MM.1S (cell line): ENCODE measurements around the gene NRP2.

Source experiments
- DNase-seq: peaks from one replicate; pipeline ENCODE4 v3.0.0-alpha.2; 2015
- H2AFZ ChIP-seq: fragments of 300-600 bp; sonication (generic); 2 replicates; pipeline ENCODE4 v1.6.0; 2016; ENCODE audit warnings: antibody characterized with exemption, low read length
- H3F3A ChIP-seq: fragments of 300-600 bp; sonication (generic); 2 replicates; pipeline ENCODE4 v1.6.1; 2016; ENCODE audit warnings: mild to moderate bottlenecking, antibody characterized with exemption, low read length, moderate library complexity, mixed read lengths; ENCODE audit not compliant: insufficient read depth
- H3K27ac ChIP-seq: fragments of 300-600 bp; sonication (generic); 2 replicates; pipeline ENCODE4 v1.5.1; 2016; ENCODE audit warnings: mild to moderate bottlenecking, low read length
- H3K27me3 ChIP-seq: fragments of 300-600 bp; sonication (generic); replicated peaks from 2 replicates; pipeline ENCODE4 v1.6.0; 2016; ENCODE audit warnings: low read length; ENCODE audit not compliant: insufficient read depth
- H3K36me3 ChIP-seq: fragments of 300-600 bp; sonication (generic); replicated peaks from 2 replicates; pipeline ENCODE4 v1.6.1; 2016; ENCODE audit warnings: mild to moderate bottlenecking, low read length, mixed read lengths; ENCODE audit not compliant: insufficient read depth
- H3K4me1 ChIP-seq: fragments of 300-600 bp; sonication (generic); 2 replicates; pipeline ENCODE4 v1.6.1; 2016; ENCODE audit warnings: low read length, mixed read lengths
- H3K4me2 ChIP-seq: fragments of 300-600 bp; sonication (generic); 2 replicates; pipeline ENCODE4 v1.6.0; 2016; ENCODE audit warnings: low read depth, low read length
- H3K4me3 ChIP-seq: fragments of 300-600 bp; sonication (generic); 2 replicates; pipeline ENCODE4 v1.5.1; 2016; ENCODE audit warnings: low read length, mixed read lengths
- H3K79me2 ChIP-seq: fragments of 300-600 bp; sonication (generic); 2 replicates; pipeline ENCODE4 v1.6.1; 2016; ENCODE audit warnings: mixed run types, low read length, mixed read lengths
- H3K9ac ChIP-seq: fragments of 300-600 bp; sonication (generic); 2 replicates; pipeline ENCODE4 v1.6.1; 2016; ENCODE audit warnings: low read length, mixed read lengths
- H3K9me2 ChIP-seq: fragments of 300-600 bp; sonication (generic); replicated peaks from 2 replicates; pipeline ENCODE4 v1.6.1; 2016; ENCODE audit warnings: mild to moderate bottlenecking, low read length, mixed read lengths; ENCODE audit not compliant: insufficient read depth
- H3K9me3 ChIP-seq: fragments of 300-600 bp; sonication (generic); replicated peaks from 2 replicates; pipeline ENCODE4 v1.6.1; 2016; ENCODE audit warnings: mild to moderate bottlenecking, low read length, mixed read lengths; ENCODE audit not compliant: insufficient read depth
- H4K20me1 ChIP-seq: fragments of 300-600 bp; sonication (generic); 2 replicates; pipeline ENCODE4 v1.6.1; 2016; ENCODE audit warnings: mild to moderate bottlenecking, low read length, moderate library complexity, mixed read lengths; ENCODE audit not compliant: insufficient read depth
- CTCF ChIP-seq: fragments of 300-600 bp; sonication (generic); IDR thresholded peaks from 2 replicates; pipeline ENCODE4 v1.5.1; 2016; ENCODE audit warnings: antibody characterized with exemption, low read length, mixed read lengths
- EZH2 ChIP-seq: fragments of 300-600 bp; sonication (generic); optimal IDR thresholded peaks from 2 replicates; pipeline ENCODE3; 2017; ENCODE audit warnings: low read depth, mild to moderate bottlenecking, antibody characterized with exemption, low read length, mixed read lengths
- EZH2phosphoT487 ChIP-seq: fragments of 300-600 bp; sonication (generic); IDR thresholded peaks from 2 replicates; pipeline ENCODE4 v1.6.1; 2018; ENCODE audit warnings: antibody characterized with exemption, low read length

Gene NRP2

GRCh38 chr2:205740381-205740780 lies 58.1 kb downstream of the NRP2 start:
- Histone ChIP-seq H3K36me3 (no peaks in the 10 kb centered on the region), H3K27me3 (no peaks in the 10 kb centered on the region), H2AFZ (no peak overlapping the region), H3K27ac (no peak overlapping the region), H3K4me3 (no peak overlapping the region), H4K20me1 (no peaks in the 10 kb centered on the region), H3K9me2 (no peaks in the 10 kb centered on the region), H3K4me2 (no peak overlapping the region), H3F3A (no peaks in the 10 kb centered on the region), H3K9ac (no peak overlapping the region), H3K9me3 (no peaks in the 10 kb centered on the region), H3K79me2 (no peaks in the 10 kb centered on the region), H3K4me1 (no peaks in the 10 kb centered on the region)
- no peak for DNase-seq
- TF ChIP-seq CTCF: no peak
- no peak for TF ChIP-seq EZH2phosphoT487
- no peak for TF ChIP-seq EZH2

GRCh38 chr2:205741256-205741978 lies 59.1 kb downstream of the NRP2 start:
- Histone ChIP-seq H3K27me3 (no peaks in the 10 kb centered on the region), H3K4me3 (no peak overlapping the region), H4K20me1 (no peaks in the 10 kb centered on the region), H3K4me2 (no peak overlapping the region), H3K27ac (no peak overlapping the region), H2AFZ (no peak overlapping the region), H3F3A (no peaks in the 10 kb centered on the region), H3K79me2 (no peaks in the 10 kb centered on the region), H3K9me2 (no peaks in the 10 kb centered on the region), H3K9me3 (no peaks in the 10 kb centered on the region), H3K36me3 (no peaks in the 10 kb centered on the region), H3K4me1 (no peaks in the 10 kb centered on the region), H3K9ac (no peak overlapping the region)
- no peak for TF ChIP-seq EZH2
- TF ChIP-seq EZH2phosphoT487: no peak
- no peak for TF ChIP-seq CTCF
- DNase-seq: no peak

- H3K9me3 ChIP-seq: no peaks in the 10 kb centered on the region
- no peaks in the 10 kb centered on the region for H3K27me3 ChIP-seq
- TF ChIP-seq CTCF (no peak), EZH2phosphoT487 (no peak), EZH2 (no peak)
- no peak overlapping the region for H3K9ac ChIP-seq
- no peak for DNase-seq
- H3K4me3 ChIP-seq: no peak overlapping the region
- H3K27ac ChIP-seq: no peak overlapping the region
- H3F3A ChIP-seq: no peaks in the 10 kb centered on the region
- no peak overlapping the region for H2AFZ ChIP-seq
- no peaks in the 10 kb centered on the region for H4K20me1 ChIP-seq
- no peak overlapping the region for H3K4me2 ChIP-seq
- H3K9me2 ChIP-seq: no peaks in the 10 kb centered on the region
- H3K4me1 ChIP-seq: no peaks in the 10 kb centered on the region
- H3K79me2 ChIP-seq: no peaks in the 10 kb centered on the region
- H3K36me3 ChIP-seq: no peaks in the 10 kb centered on the region
These were observed 60.8 kb downstream of the NRP2 start for GRCh38 chr2:205743137-205743536.
